PC-3 (cell line): ENCODE measurements around the gene FES.

Experiments used
- EZH2phosphoT487 ChIP-seq: fragments of 300-600 bp; sonication (generic); IDR thresholded peaks from 2 replicates; pipeline ENCODE4 v1.6.1; 2018; ENCODE audit warnings: mild to moderate bottlenecking, antibody characterized with exemption, low read length, borderline replicate concordance
- TF ChIP-seq, protein P1 (sequence below): fragments of 300-600 bp; sonication (generic); conservative IDR thresholded peaks from 2 replicates; pipeline ENCODE4 v1.5.1; 2017; ENCODE audit warnings: antibody characterized with exemption, low read depth, mild to moderate bottlenecking, low read length

DNA sequence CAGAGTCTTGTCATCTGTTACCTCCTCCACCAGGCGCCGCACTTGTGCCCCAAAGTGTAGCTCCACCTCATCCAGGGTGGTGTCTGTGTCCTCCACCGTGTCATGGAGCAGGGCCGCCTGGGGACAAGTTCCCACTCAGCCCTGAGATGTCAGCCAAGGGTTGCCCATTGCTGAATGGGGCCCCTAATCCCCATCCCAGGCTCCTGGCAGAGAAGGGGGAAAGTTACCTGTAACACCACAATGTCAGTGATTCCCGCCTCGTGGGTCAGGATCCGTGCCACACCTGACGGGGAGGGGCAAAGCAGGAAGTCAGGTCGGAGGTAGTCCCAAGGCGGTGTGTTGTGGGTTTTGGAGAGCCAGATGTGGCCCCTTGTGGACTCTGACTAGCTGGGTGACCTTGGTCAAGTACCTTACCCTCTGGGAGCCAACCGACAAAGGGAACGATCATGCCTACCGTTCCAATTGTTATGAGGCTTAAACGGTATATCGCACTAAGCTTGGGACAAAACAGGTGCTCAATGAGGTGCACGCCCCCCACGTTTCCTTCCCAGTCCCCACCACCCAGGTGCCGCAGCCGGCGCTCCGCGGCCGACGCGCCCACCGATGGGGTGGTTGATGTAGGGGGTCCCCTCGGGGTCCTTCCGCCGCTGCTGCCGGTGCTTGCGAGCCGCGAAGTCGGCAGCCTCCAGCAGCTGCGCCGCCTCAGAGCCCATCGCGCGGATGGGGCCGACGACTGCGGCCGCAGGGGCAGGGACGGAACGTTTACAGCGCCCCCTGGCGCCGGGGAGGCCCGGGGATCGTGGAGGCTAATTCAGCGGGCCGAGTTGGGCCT, 47.7 kb downstream of the FES start, which contains the start of gene HDDC3:
- TF ChIP-seq, protein P1, sequence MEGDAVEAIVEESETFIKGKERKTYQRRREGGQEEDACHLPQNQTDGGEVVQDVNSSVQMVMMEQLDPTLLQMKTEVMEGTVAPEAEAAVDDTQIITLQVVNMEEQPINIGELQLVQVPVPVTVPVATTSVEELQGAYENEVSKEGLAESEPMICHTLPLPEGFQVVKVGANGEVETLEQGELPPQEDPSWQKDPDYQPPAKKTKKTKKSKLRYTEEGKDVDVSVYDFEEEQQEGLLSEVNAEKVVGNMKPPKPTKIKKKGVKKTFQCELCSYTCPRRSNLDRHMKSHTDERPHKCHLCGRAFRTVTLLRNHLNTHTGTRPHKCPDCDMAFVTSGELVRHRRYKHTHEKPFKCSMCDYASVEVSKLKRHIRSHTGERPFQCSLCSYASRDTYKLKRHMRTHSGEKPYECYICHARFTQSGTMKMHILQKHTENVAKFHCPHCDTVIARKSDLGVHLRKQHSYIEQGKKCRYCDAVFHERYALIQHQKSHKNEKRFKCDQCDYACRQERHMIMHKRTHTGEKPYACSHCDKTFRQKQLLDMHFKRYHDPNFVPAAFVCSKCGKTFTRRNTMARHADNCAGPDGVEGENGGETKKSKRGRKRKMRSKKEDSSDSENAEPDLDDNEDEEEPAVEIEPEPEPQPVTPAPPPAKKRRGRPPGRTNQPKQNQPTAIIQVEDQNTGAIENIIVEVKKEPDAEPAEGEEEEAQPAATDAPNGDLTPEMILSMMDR: peak; percentile 85
- no peak for TF ChIP-seq EZH2phosphoT487
